CD4-positive, alpha-beta T cell (primary cell): ENCODE data around the gene ASB16. TPM values are rescaled to one million over a fixed set of nuclear protein-coding genes. Genes with fewer than 3 reads are reported as not detected.

ENCODE experiments used
- ATAC-seq: fragments of 200-7000 bp; cut with Tn5 transposase; one replicate; pipeline ENCODE4 v1.10.0; 2022; ENCODE audit warnings: mild to moderate bottlenecking; ENCODE audit not compliant: poor library complexity
- CTCF ChIA-PET: fragments of 350-600 bp; sonication (Branson Sonifier 250); formaldehyde crosslinking; loops from one replicate; lab custom pipeline; 2021; ENCODE audit warnings: antibody characterized with exemption, inconsistent platforms; lab: Charles Lee
- POLR2A ChIA-PET: fragments of 350-600 bp; sonication (Branson Sonifier 250); formaldehyde crosslinking; loops from one replicate; lab custom pipeline; 2021; ENCODE audit warnings: antibody characterized with exemption, inconsistent platforms; lab: Charles Lee
- DNase-seq, 14 experiments: peaks; one replicate each; pipeline ENCODE4 v3.0.0-alpha.2; 2013 to 2020; ENCODE audit warnings: mixed read lengths in 2 of 14
- H3K27ac ChIP-seq, 2 donors: one replicate each; pipeline versions ENCODE4 v1.5.1 to v1.7.0; 2013; ENCODE audit warnings: low read length in 2 of 2, low read depth in 1 of 2, mild to moderate bottlenecking in 1 of 2
- H3K27me3 ChIP-seq, 2 experiments: 1 replicate in 1 of 2; 2 replicates in 1 of 2; pipeline versions ENCODE4 v1.6.1 to v1.7.0; 2013; ENCODE audit warnings: low read length in 2 of 2, control low read depth in 1 of 2, mild to moderate bottlenecking in 1 of 2, moderate library complexity in 1 of 2; ENCODE audit not compliant: insufficient read depth in 2 of 2, control insufficient read depth in 1 of 2
- H3K36me3 ChIP-seq: one replicate; pipeline ENCODE4 v1.6.1; 2013; ENCODE audit warnings: low read length, control low read depth; ENCODE audit not compliant: insufficient read depth
- H3K4me1 ChIP-seq: one replicate; pipeline ENCODE4 v1.6.1; 2013; ENCODE audit warnings: low read length, control low read depth; ENCODE audit not compliant: insufficient read depth
- H3K4me3 ChIP-seq: one replicate; pipeline ENCODE4 v1.5.1; 2013; ENCODE audit warnings: mild to moderate bottlenecking, low read length, moderate library complexity
- H3K9me3 ChIP-seq, 2 experiments: 1 replicate in 1 of 2; 2 replicates in 1 of 2; pipeline versions ENCODE4 v1.6.1 to v1.7.0; 2013; ENCODE audit warnings: low read length in 2 of 2, mild to moderate bottlenecking in 2 of 2, control low read depth in 1 of 2, moderate library complexity in 1 of 2; ENCODE audit not compliant: control insufficient read depth in 1 of 2, insufficient read depth in 1 of 2
- H3K27ac Mint-ChIP-seq: one replicate; pipeline ENCODE4 v1.8.0; 2020; ENCODE audit warnings: mixed read lengths
- H3K27me3 Mint-ChIP-seq: one replicate; pipeline ENCODE4 v1.8.0; 2021; ENCODE audit warnings: mixed read lengths
- H3K36me3 Mint-ChIP-seq: one replicate; pipeline ENCODE4 v1.8.0; 2021; ENCODE audit warnings: low read depth, mixed read lengths
- H3K4me1 Mint-ChIP-seq: one replicate; pipeline ENCODE4 v1.8.0; 2021; ENCODE audit warnings: low read depth, mixed read lengths
- H3K4me3 Mint-ChIP-seq: one replicate; pipeline ENCODE4 v1.8.0; 2020; ENCODE audit warnings: mild to moderate bottlenecking, mixed read lengths
- H3K9me3 Mint-ChIP-seq: one replicate; pipeline ENCODE4 v1.8.0; 2020; ENCODE audit warnings: mixed read lengths
- CTCF ChIP-seq: fragments of 200-600 bp; IDR thresholded peaks from one replicate; pipeline ENCODE4 v1.8.0; 2022; ENCODE audit warnings: antibody characterized with exemption, mild to moderate bottlenecking
- intact Hi-C, 2 experiments: fragments of 100-400 bp; cut with DNase I in 1 of 2; cut with micrococcal nuclease in 1 of 2; formaldehyde crosslinking; loops; one replicate each; pipeline versions ENCODE4 v1.15.1 to v1.9.0; 2023 to 2025; cut with DNase I, micrococcal nuclease
- total RNA-seq, 174 experiments: library from RNA in 2 of 174; stranded (reverse) in 2 of 174; gene quantifications; one replicate each; pipeline ENCODE4 v1.2.3 and lab custom pipeline; 2021 to 2026

Gene ASB16
- total RNA-seq, 2 experiments from 2014 or later: 0.11 TPM; not detected in 1

GRCh38 chr17:44123356-44124117 is 47.0 kb upstream of the ASB16 start, which contains the start of gene HDAC5:
Gene HDAC5, minus strand, starts transcription at chr17:44123641. Its CDS starts 6,126 bp downstream, at chr17:44117515.
- intact Hi-C loops: loop anchor here (1.0 to 10.0 kb wide), 6 partner anchors 18 to 1449 kb away; partner anchors contain the start of genes HROB (in 2 of the 2), TMUB2 (in 2 of the 2), LSM12 (in 1 of the 2) and PLEKHH3 (in 1 of the 2)
- H3K27me3 Mint-ChIP-seq: no peaks in the 10 kb centered on the region
- peak within 1 kb of the TSS; percentile 73 for H3K4me3 ChIP-seq
- H3K36me3 ChIP-seq: peaks cover 4% of the 10 kb centered on the region
- peak; percentile 66 for TF ChIP-seq CTCF
- H3K27ac Mint-ChIP-seq: peak within 1 kb of the TSS; percentile 99
- no peaks in the 10 kb centered on the region for H3K9me3 ChIP-seq
- POLR2A ChIA-PET: interaction anchor here (0.6 to 2.5 kb wide), 30 partner anchors 10 to 1038 kb away, joined by 3 to 35 read pairs (median 4); partner anchors contain the start of genes ATXN7L3, DBF4B, EFTUD2 and GPATCH8
- peak; percentile 93 to 99 (median 96) for DNase-seq
- peaks cover 47% of the 10 kb centered on the region for H3K4me1 Mint-ChIP-seq
- H3K4me1 ChIP-seq: peaks cover 52% of the 10 kb centered on the region
- ATAC-seq: peak; percentile 94
- H3K36me3 Mint-ChIP-seq: peaks cover 11% of the 10 kb centered on the region
- no peaks in the 10 kb centered on the region for H3K27me3 ChIP-seq
- CTCF ChIA-PET: interaction anchor here (0.6 to 2.3 kb wide), 15 partner anchors 14 to 222 kb away, joined by 3 to 12 read pairs (median 5); partner anchors contain the start of genes GRN and HROB
- peak within 1 kb of the TSS; percentile 57 to 83 for H3K27ac ChIP-seq
- peak within 1 kb of the TSS; percentile 99 for H3K4me3 Mint-ChIP-seq
- no peaks in the 10 kb centered on the region for H3K9me3 Mint-ChIP-seq

DNA sequence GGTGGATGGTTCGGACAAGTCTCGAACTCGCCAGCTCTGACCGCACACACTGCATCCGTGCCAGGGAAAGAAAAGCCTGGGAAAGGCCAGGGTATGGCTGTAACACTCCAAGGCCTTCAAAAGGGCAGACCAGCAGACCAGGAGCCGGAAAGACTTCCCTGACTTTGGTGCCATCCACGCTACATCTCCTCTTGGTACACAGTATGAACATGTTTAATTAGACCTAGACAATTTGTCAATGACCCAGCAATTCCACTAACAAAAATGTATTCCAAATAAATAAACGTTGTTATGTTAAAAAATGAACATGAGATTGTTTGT is 46.4 kb upstream of the ASB16 start:
- Histone ChIP-seq H3K9me3 (no peaks in the 10 kb centered on the region), H3K27ac (peak overlapping the region in 1 of 2 donors; percentile 74), H3K4me1 (peaks cover 48% of the 10 kb centered on the region), H3K27me3 (no peaks in the 10 kb centered on the region), H3K4me3 (peak overlapping the region; percentile 69), H3K36me3 (peaks cover 4% of the 10 kb centered on the region)
- TF ChIP-seq CTCF: no peak
- ChIA-PET CTCF (interaction anchor here (1.0 to 2.3 kb wide), 11 partner anchors 13 to 221 kb away, joined by 3 to 12 read pairs (median 7); partner anchors contain the start of genes GRN and HROB), POLR2A (interaction anchor here (0.7 to 2.5 kb wide), 25 partner anchors 10 to 1038 kb away, joined by 3 to 35 read pairs (median 4); partner anchors contain the start of genes ATXN7L3, DBF4B, EFTUD2 and GPATCH8)
- Mint-ChIP-seq H3K36me3 (peaks cover 9% of the 10 kb centered on the region), H3K9me3 (no peaks in the 10 kb centered on the region), H3K27me3 (no peaks in the 10 kb centered on the region), H3K27ac (peak overlapping the region; percentile 99), H3K4me1 (peaks cover 41% of the 10 kb centered on the region), H3K4me3 (peak overlapping the region; percentile 99)
- ATAC-seq: no peak
- intact Hi-C loops: loop anchor here (1.0 to 10.0 kb wide), 5 partner anchors 17 to 1449 kb away; partner anchors contain the start of genes TMUB2 (in 2 of the 2), HROB (in 1 of the 2), LSM12 (in 1 of the 2) and PLEKHH3 (in 1 of the 2)
- DNase-seq: no peak

- peaks cover 10% of the 10 kb centered on the region for H3K4me1 Mint-ChIP-seq
- H3K27me3 Mint-ChIP-seq: no peaks in the 10 kb centered on the region
- H3K4me3 Mint-ChIP-seq: peak overlapping the region; percentile 36
- Histone ChIP-seq H3K9me3 (no peaks in the 10 kb centered on the region), H3K4me3 (no peak overlapping the region), H3K4me1 (peaks cover 12% of the 10 kb centered on the region), H3K36me3 (no peaks in the 10 kb centered on the region), H3K27me3 (no peaks in the 10 kb centered on the region), H3K27ac (no peak overlapping the region)
- peaks cover 8% of the 10 kb centered on the region for H3K36me3 Mint-ChIP-seq
- POLR2A ChIA-PET: no interaction called here
- intact Hi-C loops: loop anchor here in 1 of 2 experiments (10.0 kb wide), 2 partner anchors 196 to 1454 kb away; partner anchors contain the start of genes PLEKHH3 and SLC25A39
- H3K27ac Mint-ChIP-seq: no peak overlapping the region
- DNase-seq (no peak), ATAC-seq (no peak)
- CTCF ChIA-PET: no interaction called here
- no peak for TF ChIP-seq CTCF
- no peaks in the 10 kb centered on the region for H3K9me3 Mint-ChIP-seq
Measured at GRCh38 chr17:44128383-44128782, 42.1 kb upstream of the ASB16 start.
